K562 (cell line): ENCODE results near the gene DCP2. TPM values are rescaled to one million over a fixed set of nuclear protein-coding genes. Genes with fewer than 3 reads are reported as not detected.

Experiments used
- AFF1 ChIP-seq, 2 experiments: fragments of 450-650 bp; IDR thresholded peaks; 2 replicates each; pipeline ENCODE4 v1.6.1; 2018; ENCODE audit warnings: mild to moderate bottlenecking in 2 of 2, low read depth in 1 of 2; ENCODE audit not compliant: partially characterized antibody in 2 of 2
- ARID3A ChIP-seq: IDR thresholded peaks from 2 replicates; pipeline ENCODE4 v1.6.1; 2012; ENCODE audit warnings: low read depth, low read length, improper control_type of control experiment, borderline replicate concordance
- ATF7 ChIP-seq: fragments of 450-650 bp; IDR thresholded peaks from 2 replicates; pipeline ENCODE4 v1.7.1; 2014; ENCODE audit warnings: mild to moderate bottlenecking, moderate library complexity
- BCL6 ChIP-seq: fragments of 250-450 bp; sonication (Bioruptor Pico); IDR thresholded peaks from 2 replicates; pipeline ENCODE4 v1.4.0; 2020
- BRF1 ChIP-seq: IDR thresholded peaks from 3 replicates; pipeline ENCODE4 v1.6.1; 2011; ENCODE audit warnings: borderline replicate concordance, mild to moderate bottlenecking; ENCODE audit not compliant: insufficient read length; ENCODE audit errors: extremely low read depth
- CTBP1 ChIP-seq: fragments of 450-650 bp; IDR thresholded peaks from 2 replicates; pipeline ENCODE4 v1.6.1; 2016; ENCODE audit warnings: borderline replicate concordance
- ESRRA ChIP-seq: fragments of 450-650 bp; IDR thresholded peaks from 2 replicates; pipeline ENCODE4 v1.6.1; 2014; ENCODE audit warnings: low read depth, mild to moderate bottlenecking, moderate library complexity, borderline replicate concordance
- FOXP4 ChIP-seq: sonication (generic); formaldehyde crosslinking; IDR thresholded peaks from 2 replicates; pipeline ENCODE4 v1.8.0; 2022; ENCODE audit warnings: mild to moderate bottlenecking, missing genetic modification reagents, borderline replicate concordance
- GABPB2 ChIP-seq: fragments of 250-450 bp; sonication (Bioruptor Pico); conservative IDR thresholded peaks from 2 replicates; pipeline ENCODE4 v1.5.1; 2021; ENCODE audit warnings: mild to moderate bottlenecking
- GTF2F1 ChIP-seq: IDR thresholded peaks from 2 replicates; pipeline ENCODE4 v1.6.1; 2011; ENCODE audit warnings: low read depth, low read length, improper control_type of control experiment
- HSF4 ChIP-seq: fragments of 250-450 bp; sonication (Bioruptor Pico); IDR thresholded peaks from 2 replicates; pipeline ENCODE4 v2.1.2; 2022; ENCODE audit warnings: mild to moderate bottlenecking, moderate library complexity, borderline replicate concordance
- KAT2B ChIP-seq: IDR thresholded peaks from one replicate; pipeline ENCODE4 v1.6.1; 2012; ENCODE audit warnings: low read depth, mild to moderate bottlenecking, control low read depth, inconsistent platforms, low read length, moderate library complexity
- LARP7 ChIP-seq: fragments of 450-650 bp; IDR thresholded peaks from 2 replicates; pipeline ENCODE4 v1.6.1; 2016
- MCM5 ChIP-seq: fragments of 450-650 bp; IDR thresholded peaks from 2 replicates; pipeline ENCODE4 v1.6.1; 2016; ENCODE audit warnings: low read depth
- NRF1 ChIP-seq, 2 experiments: fragments of 450-650 bp; IDR thresholded peaks in 1 of 2; conservative IDR thresholded peaks in 1 of 2; 2 replicates each; pipeline ENCODE4 v1.6.1; 2014; ENCODE audit warnings: mild to moderate bottlenecking in 2 of 2
- PML ChIP-seq: IDR thresholded peaks from 2 replicates; pipeline ENCODE4 v1.6.1; 2012; ENCODE audit warnings: low read length, inconsistent platforms
- POU5F1 ChIP-seq: fragments of 150-350 bp; IDR thresholded peaks from 2 replicates; pipeline ENCODE4 v1.6.1; 2014; ENCODE audit warnings: borderline replicate concordance, low read length, low read depth, mild to moderate bottlenecking; ENCODE audit not compliant: partially characterized antibody
- SETDB1 ChIP-seq: IDR thresholded peaks from one replicate; pipeline ENCODE4 v1.6.1; 2012; ENCODE audit warnings: low read length, control low read depth, inconsistent platforms
- TAF7 ChIP-seq: fragments of 450-650 bp; IDR thresholded peaks from 2 replicates; pipeline ENCODE4 v1.6.1; 2016; ENCODE audit warnings: missing genetic modification characterization, missing compliant biosample characterization
- ZBTB7A ChIP-seq: IDR thresholded peaks from 2 replicates; pipeline ENCODE4 v1.6.1; 2011; ENCODE audit warnings: low read depth, mild to moderate bottlenecking, low read length, moderate library complexity, borderline replicate concordance; ENCODE audit not compliant: control insufficient read depth
- ZNF124 ChIP-seq: sonication (generic); formaldehyde crosslinking; IDR thresholded peaks from 2 replicates; pipeline ENCODE4 v1.8.1; 2022; ENCODE audit warnings: missing genetic modification reagents
- ZNF217 ChIP-seq: sonication (generic); formaldehyde crosslinking; IDR thresholded peaks from 2 replicates; pipeline ENCODE4 v1.8.0; 2022; ENCODE audit warnings: mild to moderate bottlenecking, missing genetic modification reagents
- ZNF263 ChIP-seq: sonication (generic); formaldehyde crosslinking; IDR thresholded peaks from 2 replicates; pipeline ENCODE4 v1.8.0; 2022; ENCODE audit warnings: mild to moderate bottlenecking, missing genetic modification reagents, borderline replicate concordance
- ZNF324 ChIP-seq: fragments of 250-450 bp; sonication (Bioruptor Pico); IDR thresholded peaks from 2 replicates; pipeline ENCODE4 v1.4.0; 2020; ENCODE audit warnings: mild to moderate bottlenecking
- polyA plus RNA-seq, 8 experiments: library from polyadenylated mRNA; depleted of rRNA in 4 of 8; stranded (reverse) in 5 of 8; unstranded in 3 of 8; fragments of >200 nt; fragmentation: Nextera tagmentation in 2 of 8; fragmentation: Illumina TruSeq in 1 of 8; extraction: Ambion mirVana in 2 of 8; extraction: Trizol in 1 of 8; gene quantifications; 2 replicates each; pipeline versions ENCODE4 v1.2.1 to v1.2.3, GENCODE V29; 2011 to 2014; ENCODE audit warnings: inconsistent platforms in 1 of 8, missing spikeins in 1 of 8
- total RNA-seq, 7 experiments: library from RNA; depleted of rRNA in 6 of 7; stranded (reverse); fragments of >200 nt in 6 of 7; fragmentation: Illumina TruSeq in 2 of 7; extraction: Trizol in 2 of 7; gene quantifications; 2 replicates each; pipeline versions ENCODE4 v1.2.1 to v1.2.3, GENCODE V29; 2011 to 2021; ENCODE audit warnings: low replicate concordance in 1 of 7

DCP2 gene
- total and polyA plus RNA-seq, 9 of the 15 experiments (the other 6 are each of a cell fraction or from before 2014, with no cell fraction given), result 25.9 to 109 (median 46.7) TPM

GRCh38 chr5:112973904-112974303, 2.7 kb upstream of the DCP2 start (continued):
- TF ChIP-seq AFF1 (IDR thresholded peaks at IDR 0.05; ENCODE audit: low read depth in 1 of 2, partially characterized antibody in 2 of 2), result peak in 1 of 2 experiments; percentile 39
- peak; percentile 58 for TF ChIP-seq PML
- no peak for TF ChIP-seq TAF7 (tag)
- peak; percentile 14; a peak in 1 of 4 replicates for TF ChIP-seq NRF1 (conservative IDR thresholded peaks at IDR 0.05 in 1 of 2, IDR thresholded peaks at IDR 0.05 in 1 of 2)
- TF ChIP-seq ZNF324 (CRISPR knock-in tag), result no peak
- TF ChIP-seq GABPB2 (CRISPR knock-in tag), result no peak
- TF ChIP-seq LARP7, result no peak
- no peak for TF ChIP-seq GTF2F1
- no peak for TF ChIP-seq BRF1
- TF ChIP-seq SETDB1, result no peak
- 0 out of 2 replicates have a peak, but pooled peaks have one; percentile 20 for TF ChIP-seq ESRRA
- TF ChIP-seq BCL6, result no peak
- no peak for TF ChIP-seq ZNF263 (CRISPR knock-in tag)
- TF ChIP-seq ZNF217 (CRISPR knock-in tag), result no peak
- TF ChIP-seq HSF4 (CRISPR knock-in tag), result no peak
- no peak for TF ChIP-seq MCM5
- no peak for TF ChIP-seq POU5F1
- no peak for TF ChIP-seq FOXP4
- no peak for TF ChIP-seq KAT2B
- peak; percentile 91 for TF ChIP-seq CTBP1
- TF ChIP-seq ARID3A, result no peak
- no peak for TF ChIP-seq ZNF124 (CRISPR knock-in tag)
- TF ChIP-seq ZBTB7A, result no peak
- peak; percentile 67; the same call in 1 of the 2 replicates for TF ChIP-seq ATF7
